ENCODE data around the gene PRDX5. TPM values are rescaled to one million over a fixed set of nuclear protein-coding genes. Genes with fewer than 3 reads are reported as not detected.

The PRDX5 gene
- total RNA-seq, 1 experiment from 2014 or later = 228 TPM

DNA sequence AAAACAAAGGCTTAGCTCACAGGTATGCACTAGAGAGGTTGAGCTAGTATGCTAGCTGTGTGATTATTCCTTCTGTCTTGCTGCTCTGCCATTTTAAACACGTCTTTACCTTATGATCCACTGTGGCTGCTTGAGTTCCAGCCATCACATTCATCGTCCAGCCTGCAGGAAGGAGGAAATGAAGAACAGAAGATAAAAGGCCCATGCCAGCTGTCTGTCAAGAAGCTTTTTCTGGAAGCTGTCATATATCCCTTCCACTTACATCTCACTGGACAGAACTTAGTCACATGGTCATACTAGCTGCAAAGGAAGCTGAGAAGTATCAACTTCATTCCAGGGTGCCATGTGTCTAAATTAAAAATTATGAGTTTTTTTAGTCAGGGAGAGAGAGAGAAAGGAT lies 9.5 kb downstream of the PRDX5 start:
- Histone ChIP-seq H2AFZ (ENCODE audit: low read length) (no peak overlapping the region), H3K79me1 (ENCODE audit: insufficient read depth, low read depth, low read length, poor library complexity, severe bottlenecking) (no peaks in the 10 kb centered on the region), H3K18ac (ENCODE audit: insufficient read length, low read depth, low read length) (no peak overlapping the region), H3K4ac (ENCODE audit: low read depth, low read length) (no peak overlapping the region), H2BK12ac (ENCODE audit: insufficient read length, low read depth, low read length) (no peak overlapping the region), H4K8ac (replicated peaks; ENCODE audit: insufficient read length, low read depth, low read length) (no peak overlapping the region), H3K4me2 (ENCODE audit: insufficient read depth, insufficient read length, low read length) (no peak overlapping the region), H2BK15ac (ENCODE audit: low read depth, low read length) (no peak overlapping the region), H3K56ac (ENCODE audit: insufficient read length, low read depth, low read length) (no peak overlapping the region), H4K5ac (ENCODE audit: insufficient read length, low read depth, low read length) (no peak overlapping the region), H2AK5ac (ENCODE audit: insufficient read length, low read length) (no peak overlapping the region), H2BK20ac (ENCODE audit: low read depth, low read length, poor library complexity, severe bottlenecking) (no peak overlapping the region), H3T11ph (ENCODE audit: low read length) (no peak overlapping the region), H3K9ac (ENCODE audit: extremely low read depth, insufficient read length, low read length) (no peak overlapping the region), H3K27me3 (ENCODE audit: insufficient read depth, low read length) (no peaks in the 10 kb centered on the region), H3K27ac (ENCODE audit: insufficient read length, low read depth, low read length) (no peak overlapping the region), H3K9me3 (ENCODE audit: control insufficient read depth, low read depth, low read length) (no peaks in the 10 kb centered on the region), H3K79me2 (ENCODE audit: insufficient read depth, low read length) (no peaks in the 10 kb centered on the region), H3K23ac (ENCODE audit: insufficient read length, low read depth, low read length) (no peak overlapping the region), H2BK120ac (ENCODE audit: low read depth, low read length, poor library complexity, severe bottlenecking) (no peak overlapping the region), H3K23me2 (ENCODE audit: insufficient read length, low read depth, low read length, poor library complexity, severe bottlenecking) (no peaks in the 10 kb centered on the region), H4K91ac (ENCODE audit: insufficient read length, low read depth, low read length) (no peak overlapping the region), H3K14ac (ENCODE audit: insufficient read depth, low read length) (no peak overlapping the region), H4K20me1 (ENCODE audit: control insufficient read depth, insufficient read depth, insufficient read length) (no peaks in the 10 kb centered on the region), H2BK5ac (ENCODE audit: insufficient read length, low read length) (no peak overlapping the region), H3K4me1 (ENCODE audit: insufficient read depth, low read length) (peaks cover 2% of the 10 kb centered on the region; the same call in 1 of the 2 replicates)
- Mint-ChIP-seq H3K27me3 (ENCODE audit: low read depth) (peaks cover 5% of the 10 kb centered on the region), H3K4me3 (no peak overlapping the region), H3K36me3 (ENCODE audit: insufficient read depth in 1 of 3, low read depth in 3 of 3) (no peaks in the 10 kb centered on the region; a peak in 2 of 7 replicates), H3K27ac (no peak overlapping the region), H3K9me3 (no peaks in the 10 kb centered on the region), H3K4me1 (peaks cover 24 to 29% of the 10 kb centered on the region in 2 experiments)
- TF ChIP-seq, protein P1, sequence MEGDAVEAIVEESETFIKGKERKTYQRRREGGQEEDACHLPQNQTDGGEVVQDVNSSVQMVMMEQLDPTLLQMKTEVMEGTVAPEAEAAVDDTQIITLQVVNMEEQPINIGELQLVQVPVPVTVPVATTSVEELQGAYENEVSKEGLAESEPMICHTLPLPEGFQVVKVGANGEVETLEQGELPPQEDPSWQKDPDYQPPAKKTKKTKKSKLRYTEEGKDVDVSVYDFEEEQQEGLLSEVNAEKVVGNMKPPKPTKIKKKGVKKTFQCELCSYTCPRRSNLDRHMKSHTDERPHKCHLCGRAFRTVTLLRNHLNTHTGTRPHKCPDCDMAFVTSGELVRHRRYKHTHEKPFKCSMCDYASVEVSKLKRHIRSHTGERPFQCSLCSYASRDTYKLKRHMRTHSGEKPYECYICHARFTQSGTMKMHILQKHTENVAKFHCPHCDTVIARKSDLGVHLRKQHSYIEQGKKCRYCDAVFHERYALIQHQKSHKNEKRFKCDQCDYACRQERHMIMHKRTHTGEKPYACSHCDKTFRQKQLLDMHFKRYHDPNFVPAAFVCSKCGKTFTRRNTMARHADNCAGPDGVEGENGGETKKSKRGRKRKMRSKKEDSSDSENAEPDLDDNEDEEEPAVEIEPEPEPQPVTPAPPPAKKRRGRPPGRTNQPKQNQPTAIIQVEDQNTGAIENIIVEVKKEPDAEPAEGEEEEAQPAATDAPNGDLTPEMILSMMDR (conservative IDR thresholded peaks at IDR 0.05) = no peak
- DNase-seq = no peak
- no CpG with 5 or more reads among the region's 2 CpGs for WGBS (ENCODE audit: extremely low coverage, insufficient read length, low lambda C conversion rate)
